GM04503 (cell line): ENCODE results near the gene MRNIP.
A peak's percentile ranks its signal among the peaks of the same experiment; 100 is the strongest.

Experiments
- DNase-seq: peaks from one replicate; pipeline ENCODE4 v3.0.0-alpha.2; 2012; ENCODE audit warnings: low read depth

MRNIP gene

DNA sequence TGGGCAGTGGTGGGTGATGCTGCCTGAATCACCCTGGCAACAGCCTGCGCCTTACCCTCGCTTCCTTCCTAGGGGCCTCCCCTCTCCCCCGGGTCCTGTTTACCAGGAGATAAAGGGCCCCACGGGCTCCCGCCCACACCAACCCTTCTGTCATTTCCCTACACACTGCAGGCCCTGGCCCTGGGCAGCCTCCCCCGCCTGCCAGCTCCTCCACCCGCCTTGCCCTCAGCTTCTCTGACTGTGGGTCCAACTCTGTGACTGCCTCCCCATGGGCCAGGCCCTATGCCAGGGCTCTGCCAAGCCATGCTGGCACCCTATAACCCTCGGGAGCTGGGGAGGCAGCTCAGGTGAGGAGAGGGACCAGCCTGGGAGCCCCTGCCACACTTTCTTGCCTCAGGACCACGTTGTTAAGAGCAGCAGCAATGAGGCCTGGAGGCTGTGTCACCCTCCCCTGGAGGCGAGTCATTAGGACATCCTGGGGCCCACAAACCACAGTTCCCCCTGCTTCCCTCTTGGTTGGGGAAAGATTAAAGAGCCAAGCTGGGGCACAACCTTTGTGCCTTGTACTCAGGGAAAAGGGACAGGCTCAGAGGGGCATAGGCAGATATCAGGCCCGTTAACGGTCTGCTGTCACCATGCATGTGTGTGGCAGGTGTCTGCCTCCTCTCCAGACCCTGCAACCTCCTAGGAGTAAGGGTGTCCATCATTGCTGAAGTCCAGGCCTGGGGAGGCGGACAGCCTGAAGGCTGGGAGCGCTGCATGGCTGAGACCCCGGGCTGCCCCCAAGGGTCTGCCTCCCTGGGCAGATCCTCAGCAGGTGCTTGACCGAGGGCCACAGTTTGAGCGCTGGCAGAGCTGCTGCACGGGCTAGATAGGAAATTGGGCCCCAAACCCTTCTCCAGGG, 54.7 kb downstream of the MRNIP start:
- DNase-seq: no peak

DNA sequence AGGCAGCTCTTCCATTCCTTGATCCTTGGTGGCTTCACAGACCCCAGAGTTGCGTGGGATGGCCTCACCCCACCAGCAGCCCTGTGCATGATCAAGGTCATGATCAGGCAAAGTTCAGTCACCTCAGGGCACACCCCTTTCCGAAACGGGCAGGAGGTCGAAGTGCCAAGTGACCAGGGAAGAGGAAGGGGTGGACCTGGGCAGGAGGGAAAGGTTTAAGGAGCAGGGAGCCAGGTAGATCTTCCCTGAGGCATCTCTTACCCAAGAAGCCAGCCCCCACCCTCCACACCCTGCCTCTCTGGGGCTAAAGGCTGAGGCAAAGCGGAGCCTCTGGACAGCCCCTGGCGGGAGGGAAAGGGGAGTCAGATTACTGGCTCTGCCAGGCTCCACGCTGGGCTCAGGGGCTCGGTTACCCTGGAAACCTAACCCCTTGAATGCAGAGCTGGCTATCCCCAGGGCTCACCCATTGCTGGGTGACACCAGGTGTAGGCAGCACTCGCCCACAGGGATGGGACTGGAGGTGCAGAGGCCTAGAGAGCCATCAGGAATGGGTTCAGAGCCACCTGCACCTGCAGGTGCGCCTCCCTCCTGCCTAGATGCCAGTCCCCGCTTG, 55.6 kb downstream of the MRNIP start:
- DNase-seq: no peak

DNA sequence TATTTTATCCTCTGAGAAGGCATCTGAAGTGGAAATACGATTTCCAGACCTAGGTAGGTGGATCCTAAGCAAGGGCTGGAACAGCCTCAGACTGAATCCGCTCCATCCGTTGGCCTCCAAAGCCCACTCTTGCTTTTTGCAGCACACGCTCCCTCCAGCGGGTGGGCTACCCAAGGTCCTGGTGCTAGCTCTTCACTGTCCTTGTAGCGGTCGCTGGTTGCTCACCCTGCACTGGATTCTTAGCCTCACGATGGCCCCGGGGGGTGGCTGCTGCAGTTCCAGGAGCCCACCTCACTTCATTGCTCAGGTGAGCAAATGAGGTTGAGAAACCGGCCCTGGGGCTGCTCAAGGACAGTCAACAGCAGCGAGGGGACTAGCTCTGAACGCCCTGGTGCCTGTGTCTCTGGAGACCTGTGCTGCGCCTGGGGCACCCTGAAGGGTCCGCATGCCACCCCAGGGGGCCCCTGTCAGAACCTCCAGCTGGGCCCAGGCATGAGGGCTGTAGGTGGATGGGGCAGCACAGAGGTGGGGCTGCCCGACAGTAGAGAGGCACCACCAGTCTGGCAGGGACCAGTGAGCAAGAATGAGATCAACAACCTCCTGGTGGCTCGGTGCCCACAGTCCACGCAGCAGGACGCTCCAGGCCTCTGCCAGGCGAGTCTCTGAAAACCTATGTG, 56.3 kb downstream of the MRNIP start:
- DNase-seq: no peak

DNA sequence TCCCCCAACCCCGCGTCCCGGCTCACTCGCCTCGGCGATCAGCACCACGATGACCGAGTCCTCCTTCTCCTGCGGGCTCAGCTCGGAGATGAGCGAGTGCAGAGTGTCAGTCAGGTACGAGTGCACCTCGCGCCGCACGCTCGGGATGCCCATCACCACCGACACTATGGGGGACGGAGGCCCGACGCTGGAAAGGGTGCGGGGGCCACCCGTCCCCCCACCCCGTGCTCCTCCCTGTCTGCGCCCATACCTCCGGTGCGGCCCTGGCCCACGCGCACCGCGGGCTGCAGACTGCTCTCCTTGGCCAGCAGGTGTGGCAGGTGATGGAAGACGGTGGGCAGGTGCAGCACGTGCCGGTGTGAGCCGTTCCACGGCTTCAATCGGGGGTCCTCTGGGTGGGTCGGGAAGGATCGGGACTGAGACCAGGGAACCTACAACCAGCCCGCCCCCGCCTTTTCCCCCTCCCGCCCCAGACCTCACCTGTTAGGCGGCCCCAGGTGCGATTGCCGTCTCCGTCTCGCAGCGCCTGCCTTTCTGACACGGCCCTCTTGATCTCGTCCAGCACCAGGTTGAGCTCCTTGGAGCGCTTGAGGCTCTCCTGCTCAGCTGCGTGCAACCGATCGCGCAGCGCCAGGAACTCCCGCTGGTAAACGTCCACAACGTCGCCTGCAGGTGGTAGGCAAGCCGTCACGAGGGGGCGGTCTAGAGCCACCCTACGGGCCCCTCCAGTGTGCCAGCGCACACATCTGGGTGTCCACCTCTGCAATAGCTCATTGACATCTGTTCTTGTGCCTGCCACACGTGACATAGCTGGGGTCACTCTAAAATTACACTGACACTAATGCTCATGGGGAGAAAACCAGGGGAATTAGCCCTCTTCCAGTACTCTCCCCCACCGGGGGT, 57.1 kb downstream of the MRNIP start:
- DNase-seq: no peak

DNA sequence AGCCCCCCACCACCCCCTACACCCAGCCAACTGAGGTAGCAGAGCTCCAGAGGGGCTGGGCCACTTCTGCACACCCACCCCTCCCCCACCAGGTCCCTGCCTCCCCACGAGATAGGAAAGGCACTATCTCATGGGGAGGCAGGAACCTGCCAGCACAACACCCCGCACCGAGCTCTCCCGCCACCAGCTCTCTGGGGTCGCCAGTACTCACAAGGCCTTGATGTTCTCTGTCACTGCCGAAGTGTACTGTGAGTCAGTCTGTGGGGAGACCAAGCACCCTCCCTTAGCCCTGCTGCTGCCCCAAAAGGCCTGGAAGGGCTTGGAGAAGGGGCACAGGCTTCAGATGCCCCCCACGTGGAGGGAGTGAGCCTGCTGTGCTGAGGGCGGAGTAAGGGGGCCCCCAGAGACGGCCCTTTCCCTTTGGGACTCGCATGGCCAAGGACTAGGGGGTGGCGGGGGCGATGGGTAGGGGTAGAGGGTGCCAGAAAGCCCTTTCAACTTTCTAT, 57.9 kb downstream of the MRNIP start:
- DNase-seq: no peak

DNA sequence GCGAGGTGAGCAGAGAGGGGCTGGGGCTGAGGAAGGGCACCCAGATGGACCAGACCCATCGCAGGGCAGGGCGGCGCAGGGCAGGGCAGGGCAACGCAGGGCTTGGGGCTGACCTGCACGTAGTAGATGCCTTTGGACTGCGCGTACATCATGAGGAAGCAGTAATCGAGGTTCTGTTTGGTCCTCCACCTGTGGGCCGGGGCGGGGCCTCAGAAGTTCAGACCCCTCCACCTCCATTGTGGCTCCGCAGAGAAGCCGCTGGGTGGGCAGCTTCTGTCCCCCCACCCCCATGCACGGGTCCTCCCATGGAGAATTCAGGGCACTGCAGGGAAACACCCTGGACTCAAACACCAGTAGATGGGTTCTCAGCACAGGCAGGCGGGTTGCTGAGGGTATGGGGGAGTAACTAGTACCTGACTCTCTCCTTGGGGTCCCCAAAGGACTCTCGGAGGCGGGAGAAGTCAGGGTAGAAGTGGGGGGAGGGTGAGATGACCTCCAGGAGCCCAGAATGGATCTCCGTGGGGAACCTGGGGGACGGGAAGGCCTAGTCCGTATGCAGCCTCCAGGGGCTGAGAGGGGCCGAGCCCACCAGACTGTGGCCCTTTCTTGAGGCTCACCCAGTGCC, 58.4 kb downstream of the MRNIP start:
- no peak for DNase-seq

DNA sequence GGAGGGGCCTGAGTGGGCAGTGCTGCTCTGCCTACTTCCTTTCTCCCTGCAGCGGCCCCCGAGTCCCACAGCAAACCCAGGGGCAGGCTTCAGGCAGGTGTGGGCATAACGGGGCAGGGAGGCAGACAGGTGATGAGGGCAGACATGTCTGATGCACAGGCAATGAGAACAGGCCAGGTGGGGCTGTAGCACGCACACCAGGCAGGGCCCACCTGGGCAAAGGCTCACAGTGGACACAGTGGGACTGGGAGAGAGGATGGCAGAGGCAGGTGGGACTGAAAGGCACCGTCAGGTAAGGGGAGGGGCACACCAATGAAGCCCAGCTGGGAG, 59.0 kb downstream of the MRNIP start:
- DNase-seq: no peak

DNA sequence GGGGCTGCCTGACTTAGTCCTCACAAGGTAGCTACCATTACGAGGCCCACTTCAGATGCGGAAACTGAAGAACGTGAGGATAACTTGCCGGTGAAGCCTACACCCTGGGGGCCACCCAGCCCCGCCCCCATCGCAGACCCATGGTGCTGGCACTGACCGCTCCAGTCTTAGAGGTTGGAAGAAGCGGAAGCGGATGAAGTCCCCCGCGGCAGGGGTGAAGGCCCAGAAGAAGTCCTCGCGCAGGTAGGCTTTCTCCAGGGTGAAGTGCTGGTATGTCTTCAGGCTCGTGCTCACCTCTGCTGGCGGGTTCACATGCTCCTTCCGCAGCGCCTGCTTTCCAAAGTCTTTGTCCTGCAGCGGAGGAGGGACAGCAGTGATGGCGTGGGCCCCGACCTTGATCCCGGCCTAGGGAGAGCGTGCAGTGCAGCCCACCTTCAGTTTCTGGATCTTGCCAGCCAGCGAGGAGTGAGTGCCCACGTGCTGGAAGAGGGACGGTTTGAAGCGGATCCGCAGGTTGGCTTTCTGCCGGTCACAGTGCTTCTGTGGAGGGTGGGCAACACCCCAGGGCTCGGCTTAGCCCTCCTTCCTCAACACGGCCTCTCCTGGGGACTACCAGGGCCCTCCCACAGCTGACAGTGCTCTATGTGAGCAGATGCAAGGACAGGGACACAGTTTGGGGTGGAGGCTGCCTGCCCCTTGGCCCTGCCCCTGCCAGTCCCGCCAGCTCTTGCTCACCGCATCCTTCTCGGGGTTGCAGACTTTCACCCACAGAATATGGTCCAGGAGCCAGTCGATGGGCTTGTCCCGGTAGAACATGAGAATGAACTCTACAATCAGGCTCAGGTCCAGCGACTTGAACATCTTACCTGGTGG, 59.6 kb downstream of the MRNIP start:
- DNase-seq: no peak

DNA sequence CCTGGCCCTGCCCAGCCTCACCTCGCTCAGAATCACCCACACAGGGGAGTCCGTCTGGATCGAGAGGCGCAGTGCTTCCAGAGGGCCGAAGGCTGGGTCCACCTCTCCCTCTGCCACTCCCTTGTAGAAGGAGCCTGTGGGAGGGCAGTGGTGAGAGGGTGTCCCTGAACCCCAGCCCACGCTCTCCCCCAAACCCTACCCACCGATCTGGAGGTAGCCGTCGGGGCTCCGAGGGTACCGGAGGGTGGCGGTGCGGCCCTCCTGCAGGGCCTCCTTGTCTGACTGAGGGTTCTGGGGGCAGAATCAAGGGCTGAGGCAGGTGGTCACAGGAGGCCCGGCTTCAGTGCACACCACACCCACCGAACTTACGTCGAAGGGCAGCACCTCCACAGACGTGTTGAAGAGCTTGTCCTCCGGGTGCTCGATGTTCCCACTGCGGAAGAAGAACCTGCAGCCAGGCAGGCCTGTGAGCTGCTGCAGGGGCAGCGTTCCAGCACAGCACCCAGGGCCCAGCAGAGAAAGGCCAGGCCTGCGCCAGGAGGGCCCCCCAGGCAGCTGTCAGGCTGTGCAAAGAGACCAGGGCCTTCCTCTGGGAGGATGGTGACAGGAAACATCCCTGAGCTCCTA, 60.4 kb downstream of the MRNIP start:
- DNase-seq: no peak

DNA sequence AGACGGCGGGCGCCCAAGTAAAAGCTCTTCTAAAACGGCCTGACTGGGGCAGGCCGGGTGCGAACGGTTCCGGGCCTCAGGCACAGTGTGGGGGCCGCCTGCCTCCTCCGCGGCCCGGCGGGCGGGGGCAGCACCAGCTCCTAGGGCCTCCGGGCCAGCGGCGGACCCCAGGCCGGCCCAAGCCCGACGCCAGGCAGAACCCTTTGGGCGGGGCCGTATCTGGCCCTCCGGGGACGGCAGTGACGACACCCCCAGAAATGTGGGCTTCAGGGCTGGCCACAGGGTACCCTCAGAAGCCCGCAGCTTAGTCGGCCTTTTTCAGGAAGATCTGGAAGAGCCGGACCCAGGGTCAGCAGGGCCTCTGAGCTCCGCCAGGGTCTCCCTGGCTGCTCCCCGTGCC, 60.9 kb downstream of the MRNIP start:
- no peak for DNase-seq

DNA sequence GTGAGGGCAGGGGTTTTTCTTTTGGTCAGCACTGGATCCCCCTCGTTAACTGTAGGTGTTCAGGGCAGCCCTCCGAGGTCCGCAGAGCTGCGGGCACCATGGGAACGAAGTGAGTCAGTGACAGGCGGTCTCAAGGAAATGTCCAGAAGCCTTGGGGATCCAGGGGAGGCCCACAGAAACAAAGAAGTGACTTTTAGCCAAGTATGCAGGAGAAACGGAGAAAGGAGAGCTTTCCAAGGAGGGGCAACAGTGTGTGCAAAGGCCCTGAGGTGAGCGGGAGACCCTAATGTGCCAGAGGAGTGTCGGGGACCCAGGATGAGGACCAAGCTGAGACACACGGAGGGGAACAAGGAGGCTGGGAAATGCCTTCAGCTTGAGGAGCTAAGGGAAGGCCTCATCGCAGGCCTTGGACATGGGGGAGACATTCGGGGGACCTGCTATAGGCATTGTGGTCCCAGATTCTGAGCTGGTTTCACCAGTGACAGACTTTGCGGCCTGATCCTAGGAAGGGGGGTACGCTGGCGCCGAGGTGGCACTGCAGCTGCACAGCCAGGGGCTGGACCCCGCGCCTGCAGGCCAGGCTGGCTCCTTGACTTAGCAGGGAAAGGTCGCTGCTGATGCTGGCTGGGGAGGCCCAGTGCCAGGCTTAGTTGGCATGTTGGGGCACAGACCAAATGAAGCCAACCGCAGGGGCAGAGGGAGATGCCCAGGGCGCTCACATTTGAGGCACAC, 61.6 kb downstream of the MRNIP start:
- no peak for DNase-seq

DNA sequence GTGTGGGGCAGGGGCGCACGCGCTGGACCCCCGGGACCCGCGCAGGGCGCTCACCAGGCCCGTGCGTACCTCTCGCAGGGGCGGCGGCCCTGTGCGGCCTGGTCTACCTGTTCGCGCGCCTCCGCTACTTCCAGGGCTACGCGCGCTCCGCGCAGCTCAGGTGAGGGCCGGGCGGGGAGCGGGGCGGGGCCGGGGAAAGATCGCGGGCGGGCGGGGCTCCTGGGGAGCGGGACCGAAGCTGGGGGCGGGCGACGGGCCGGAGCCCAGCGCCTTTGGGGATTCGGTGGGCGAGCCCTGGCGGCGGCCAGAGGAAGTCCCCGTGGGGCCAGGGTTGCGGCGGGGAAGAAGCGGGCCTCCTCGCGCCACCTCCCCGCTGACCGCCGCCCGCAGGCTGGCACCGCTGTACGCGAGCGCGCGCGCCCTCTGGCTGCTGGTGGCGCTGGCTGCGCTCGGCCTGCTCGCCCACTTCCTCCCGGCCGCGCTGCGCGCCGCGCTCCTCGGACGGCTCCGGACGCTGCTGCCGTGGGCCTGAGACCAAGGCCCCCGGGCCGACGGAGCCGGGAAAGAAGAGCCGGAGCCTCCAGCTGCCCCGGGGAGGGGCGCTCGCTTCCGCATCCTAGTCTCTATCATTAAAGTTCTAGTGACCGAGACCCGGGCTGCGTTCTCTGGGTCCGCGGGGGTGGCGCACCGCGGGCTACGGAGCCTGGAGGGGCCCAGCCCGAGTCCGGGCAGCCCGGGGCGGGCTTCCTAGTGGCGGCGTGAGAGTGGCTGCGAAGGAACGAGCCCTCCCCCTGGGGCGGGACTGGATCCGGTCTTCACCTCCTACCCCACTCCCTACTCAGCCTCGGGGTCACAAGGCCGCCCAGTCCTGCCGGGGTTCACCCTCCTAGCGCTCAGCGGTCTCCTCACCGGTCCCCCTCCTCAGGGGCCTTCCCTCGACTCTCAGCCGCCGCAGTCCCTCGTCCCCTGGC, 62.5 kb downstream of the MRNIP start:
- DNase-seq: no peak

DNA sequence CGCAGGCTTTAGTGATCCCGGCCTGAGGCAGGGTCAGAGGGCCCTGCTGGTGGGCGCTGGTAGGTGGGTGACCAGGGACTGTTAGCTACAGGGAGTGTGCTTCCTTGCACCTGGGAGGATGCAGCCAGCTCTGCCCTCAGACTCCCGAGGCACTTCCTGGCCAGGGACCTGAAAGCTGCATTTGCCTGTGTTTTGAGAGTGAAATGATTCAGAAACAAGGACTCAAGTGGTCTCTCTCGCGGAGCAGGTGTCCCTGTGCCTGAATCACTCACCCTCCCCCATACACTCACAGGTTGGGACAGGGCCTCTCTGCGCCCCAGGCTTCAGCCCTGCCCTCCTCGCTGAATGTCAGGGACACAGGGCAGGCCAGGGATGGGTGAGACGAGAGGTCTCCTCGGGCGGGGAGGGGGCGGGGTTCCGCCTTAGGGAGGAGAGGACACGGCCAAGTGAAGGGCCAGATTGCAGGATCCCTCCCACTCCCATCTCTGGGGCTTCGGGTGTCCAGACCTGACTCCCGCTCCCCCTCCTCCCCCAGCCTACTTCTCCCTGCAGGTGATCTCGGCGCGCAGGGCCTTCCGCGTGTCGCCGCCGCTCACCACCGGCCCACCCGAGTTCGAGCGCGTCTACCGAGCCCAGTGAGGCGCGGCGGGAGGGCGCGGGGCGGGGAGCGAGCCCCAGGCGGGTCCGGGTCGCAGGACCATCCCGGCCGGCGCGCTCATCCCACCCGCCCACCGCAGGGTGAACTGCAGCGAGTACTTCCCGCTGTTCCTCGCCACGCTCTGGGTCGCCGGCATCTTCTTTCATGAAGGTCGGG, 63.4 kb downstream of the MRNIP start:
- no peak for DNase-seq

DNA sequence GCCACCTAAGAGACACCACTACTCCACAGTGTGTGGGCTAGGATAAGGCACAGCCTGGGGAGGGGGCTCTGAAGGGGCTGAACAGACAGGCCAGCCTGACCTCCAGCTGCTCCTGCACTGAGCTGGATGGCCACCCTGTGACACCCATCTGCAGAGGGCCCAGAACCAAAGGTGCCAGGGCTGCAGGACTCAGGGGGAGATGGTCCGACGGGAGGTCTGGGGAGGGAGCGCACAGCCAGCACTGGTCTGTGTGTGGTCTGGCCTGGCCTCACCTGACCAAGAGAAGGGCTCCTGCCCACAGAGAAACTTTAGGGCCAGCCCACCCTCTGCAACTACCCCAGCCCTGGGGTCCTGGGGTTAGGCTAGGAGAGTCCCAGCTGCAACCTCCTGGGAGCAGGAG, 64.0 kb downstream of the MRNIP start:
- DNase-seq: no peak

DNA sequence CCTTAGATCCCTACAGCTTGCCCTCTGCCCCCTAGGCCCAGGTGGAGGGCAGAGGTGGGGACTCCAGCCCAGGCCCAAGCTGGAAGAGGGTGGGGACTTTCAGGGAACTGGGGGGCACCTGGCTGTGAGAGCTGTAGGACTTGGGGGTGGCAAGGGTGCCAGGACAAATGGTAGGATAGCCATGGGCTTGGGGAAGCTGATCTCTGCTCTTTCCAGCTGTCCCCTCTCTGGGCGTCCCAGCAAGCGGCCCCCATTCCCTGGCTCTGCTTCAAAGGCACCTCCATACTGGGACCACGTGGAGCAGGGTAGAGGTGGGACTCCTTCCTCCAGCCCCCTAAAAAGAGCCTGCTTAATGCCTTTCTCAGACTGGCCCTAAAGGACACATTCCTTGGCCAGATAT, 64.4 kb downstream of the MRNIP start:
- no peak for DNase-seq

DNA sequence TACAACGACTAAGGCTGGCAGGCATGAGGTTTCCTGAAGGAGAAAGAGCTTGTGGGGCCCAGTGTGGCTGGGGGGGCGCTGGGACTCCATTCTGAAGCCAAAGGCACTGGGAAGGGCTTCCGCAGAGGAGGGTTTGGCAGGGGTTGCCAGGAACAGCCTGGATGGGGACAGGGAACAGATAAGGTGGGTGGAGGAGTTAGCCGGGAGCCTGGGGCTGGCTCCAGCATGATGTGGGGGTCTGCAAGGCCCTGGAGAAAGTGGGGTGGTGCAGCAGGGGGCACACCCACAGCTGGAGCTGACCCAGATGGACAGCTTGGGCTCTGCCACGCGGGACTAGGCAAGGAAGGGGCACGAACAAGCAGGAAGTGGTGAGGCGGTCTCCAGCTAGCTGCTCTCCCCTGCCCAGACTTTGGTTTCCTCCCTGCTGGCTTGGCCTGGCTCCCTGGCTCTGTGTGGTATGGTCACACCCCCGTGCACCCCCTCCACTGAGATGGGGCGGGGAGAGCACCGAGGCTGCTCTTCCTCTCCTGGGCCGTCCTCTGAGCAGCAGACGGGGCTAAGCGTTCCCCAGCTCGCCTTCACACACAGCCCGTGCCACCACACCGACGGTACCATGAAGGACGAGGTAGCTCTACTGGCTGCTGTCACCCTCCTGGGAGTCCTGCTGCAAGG, 65.0 kb downstream of the MRNIP start, which contains the start of gene LTC4S:
LTC4S (plus strand) TSS at position 519 of the 672 bp plus-strand sequence; CDS start at position 614, 95 bp downstream.
- peak; percentile 20 for DNase-seq
